AG20443 (cell line): ENCODE measurements around the gene TXNDC12.
"Not testable (repeated sequence)": the region's sequence is repeated elsewhere in the genome, so short reads cannot be mapped to it uniquely, and the experiment has no call there.

Source experiments
- DNase-seq: peaks from one replicate; pipeline ENCODE4 v3.0.0; 2012; ENCODE audit warnings: low spot score, mixed read lengths

Gene TXNDC12

DNA sequence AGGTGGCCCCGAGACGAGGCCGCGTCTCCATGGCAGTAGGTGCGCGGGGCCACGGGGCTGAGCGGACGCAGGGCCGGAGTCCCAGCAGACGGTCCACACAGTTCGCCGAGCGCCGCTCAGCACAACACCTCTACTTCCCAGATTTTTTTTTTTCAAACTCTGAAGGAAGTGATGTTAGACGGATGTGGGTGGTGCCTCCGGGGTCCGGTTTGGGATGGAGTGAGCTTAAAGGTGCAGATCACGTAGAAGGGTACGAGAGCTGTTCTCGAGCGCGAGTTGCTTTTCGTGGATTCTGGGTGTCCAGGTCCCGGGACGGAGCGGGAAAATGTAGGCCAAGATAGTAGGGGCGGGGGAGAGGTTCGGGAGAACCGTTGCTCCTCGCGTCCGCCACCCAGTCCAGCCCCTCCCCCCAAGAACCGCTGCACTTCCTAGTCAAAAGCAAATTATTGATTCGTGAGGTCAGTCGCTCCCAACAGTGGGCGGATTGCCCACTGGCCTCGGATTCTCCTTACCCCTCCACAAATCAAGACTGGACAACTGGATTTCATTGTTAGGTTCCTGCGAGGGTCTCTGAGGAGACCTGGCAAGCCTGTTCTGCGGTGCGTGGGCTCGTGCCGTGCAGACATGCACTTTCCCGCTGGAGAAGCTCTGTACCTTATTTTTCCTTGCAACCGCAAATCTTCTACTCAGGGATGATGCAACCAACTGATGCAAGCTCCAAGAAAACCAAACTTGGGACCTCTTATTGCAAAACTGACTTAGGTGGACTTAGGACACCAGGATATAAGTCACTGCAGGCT, at the start of gene TXNDC12:
TXNDC12 (minus strand) TSS at position 126 of the 800 bp plus-strand sequence; CDS start at position 31, 95 bp downstream.
- peak; percentile 93 for DNase-seq

DNA sequence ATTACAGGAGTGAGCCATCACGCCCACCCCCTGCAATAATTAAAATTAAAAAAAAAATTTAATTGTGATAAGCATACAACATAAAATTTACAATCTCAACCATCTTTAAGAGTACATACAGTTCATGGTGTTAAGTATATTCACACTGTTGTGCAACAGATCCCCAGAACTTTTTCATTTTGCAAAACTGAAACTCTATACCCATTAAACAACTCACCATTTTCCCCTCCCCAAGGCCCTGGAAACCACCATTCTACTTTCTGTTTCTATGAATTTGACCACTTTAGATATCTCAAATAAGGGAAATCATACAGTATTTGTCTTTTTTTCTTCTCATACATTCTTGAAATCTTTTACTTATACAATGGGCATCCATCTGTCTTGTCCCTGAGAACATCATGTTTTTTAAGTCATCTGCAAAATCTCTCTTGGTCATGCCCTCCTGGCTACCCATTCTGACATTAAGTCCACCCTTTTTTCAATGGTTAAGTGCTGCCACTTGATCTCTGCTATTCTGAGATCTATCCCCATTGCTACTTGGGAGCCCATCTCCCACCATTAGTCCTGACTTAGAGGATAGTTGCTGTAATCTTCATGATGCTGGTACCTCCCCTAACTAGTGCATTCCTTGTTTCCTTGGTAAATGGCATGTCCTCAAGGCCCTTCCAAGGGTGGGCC, 47.5 kb upstream of the TXNDC12 start:
- no peak for DNase-seq

DNA sequence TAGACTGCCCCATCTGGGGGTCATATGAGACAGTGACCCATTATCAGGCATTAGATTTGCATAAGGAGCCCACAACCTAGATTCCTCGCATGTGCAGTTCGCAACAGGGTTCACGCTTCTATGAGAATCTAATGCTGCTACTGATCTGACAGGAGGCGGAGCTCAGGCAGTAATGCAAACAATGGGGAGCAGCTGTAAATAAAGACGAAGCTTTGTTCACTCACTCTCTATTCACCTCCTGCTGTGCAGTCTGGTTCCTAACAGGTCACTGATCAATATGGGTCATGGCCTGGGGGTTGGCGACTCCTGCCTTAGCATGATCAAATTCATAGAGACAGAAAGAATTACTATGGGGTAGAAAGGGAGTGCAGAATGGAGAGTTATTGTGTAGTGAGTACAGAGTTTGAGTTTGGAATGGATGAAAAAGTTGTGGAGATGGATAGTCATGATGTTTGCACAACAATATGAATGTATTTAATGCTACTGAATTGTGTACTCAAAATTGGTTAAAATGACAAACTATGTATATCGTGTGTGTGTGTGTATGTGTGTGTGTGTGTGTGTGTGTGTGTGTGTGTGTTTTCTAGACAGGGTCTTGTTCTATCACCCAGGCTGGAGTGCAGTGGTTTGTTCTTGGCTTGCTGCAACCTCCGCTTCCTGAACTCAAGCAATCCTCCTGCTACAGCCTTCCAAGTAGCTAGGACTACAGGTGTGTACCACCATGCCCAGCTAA, 43.3 kb upstream of the TXNDC12 start:
- DNase-seq: no peak

DNA sequence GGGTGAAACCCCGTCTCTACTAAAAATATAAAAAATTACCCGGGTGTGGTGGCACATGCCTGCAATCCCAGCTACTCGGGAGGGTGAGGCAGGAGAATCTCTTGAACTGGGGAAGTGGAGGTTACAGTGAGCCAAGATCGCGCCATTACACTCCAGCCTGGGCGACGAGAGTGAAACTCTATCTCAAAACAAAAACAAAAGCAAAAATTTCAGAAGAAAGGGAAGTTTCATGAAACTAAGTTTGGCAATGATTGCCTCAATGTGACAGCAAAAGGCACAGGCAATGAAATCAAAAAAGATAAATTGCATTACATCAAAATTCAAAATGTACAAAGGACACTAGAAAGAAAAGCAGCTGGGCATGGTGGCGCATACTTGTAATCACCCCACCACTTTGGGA, 41.2 kb upstream of the TXNDC12 start:
- no peak for DNase-seq

DNA sequence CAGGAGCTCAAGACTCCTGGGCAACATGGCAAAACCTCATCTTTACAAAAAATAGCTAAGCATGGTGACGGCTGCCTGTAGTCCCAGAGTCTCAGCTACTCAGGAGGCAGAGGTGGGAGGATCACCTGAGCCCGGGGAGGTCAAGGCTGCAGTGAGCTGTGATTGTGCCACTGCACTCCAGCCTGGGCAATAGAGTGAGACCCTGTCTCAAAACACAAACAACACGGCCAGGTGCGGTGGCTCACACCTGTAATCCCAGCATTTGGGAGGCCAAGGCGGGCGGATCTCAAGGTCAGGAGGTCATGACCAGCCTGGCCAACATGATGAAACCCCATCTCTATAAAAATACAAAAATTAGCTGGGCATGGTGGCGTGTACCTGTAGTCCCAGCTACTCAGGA, 39.3 kb upstream of the TXNDC12 start:
- not testable (repeated sequence) for DNase-seq

DNA sequence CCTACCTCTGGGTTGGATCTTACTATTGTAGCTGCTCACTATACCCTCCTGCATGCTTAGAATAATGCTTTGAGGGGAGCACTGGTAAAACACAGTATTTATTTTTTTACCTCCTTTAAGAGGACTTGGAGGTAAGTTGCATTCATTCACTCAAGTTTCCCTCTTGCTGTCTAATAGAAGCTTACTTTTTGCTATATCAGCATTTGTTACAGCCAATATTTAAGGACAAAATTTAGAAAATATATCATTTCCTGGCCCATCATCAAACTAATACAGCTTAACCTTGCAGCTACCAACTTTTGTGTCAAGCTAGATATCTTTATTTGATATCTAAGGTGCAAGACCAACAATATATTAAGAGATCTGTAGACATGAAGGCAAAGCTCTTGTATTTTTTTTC, 32.9 kb upstream of the TXNDC12 start:
- DNase-seq: not testable (repeated sequence)

DNA sequence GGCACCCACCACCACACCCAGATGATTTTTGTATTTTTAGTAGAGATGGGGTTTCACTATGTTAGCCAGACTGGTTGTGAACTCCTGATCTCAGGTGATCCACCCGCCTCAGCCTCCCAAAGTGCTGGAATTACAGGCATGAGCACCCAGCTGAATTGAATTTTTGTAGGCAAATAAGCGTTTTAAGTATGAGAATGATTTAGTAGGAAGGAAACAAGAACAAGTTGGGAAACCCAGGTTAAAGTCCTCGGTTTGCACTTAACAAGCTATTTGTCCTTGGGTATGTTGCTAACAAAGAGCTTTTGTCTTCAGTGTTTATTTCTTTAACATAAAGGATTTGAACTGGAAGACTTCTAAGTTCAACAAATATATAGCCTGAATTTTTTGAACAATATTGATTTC, 25.0 kb upstream of the TXNDC12 start:
- DNase-seq: no peak

DNA sequence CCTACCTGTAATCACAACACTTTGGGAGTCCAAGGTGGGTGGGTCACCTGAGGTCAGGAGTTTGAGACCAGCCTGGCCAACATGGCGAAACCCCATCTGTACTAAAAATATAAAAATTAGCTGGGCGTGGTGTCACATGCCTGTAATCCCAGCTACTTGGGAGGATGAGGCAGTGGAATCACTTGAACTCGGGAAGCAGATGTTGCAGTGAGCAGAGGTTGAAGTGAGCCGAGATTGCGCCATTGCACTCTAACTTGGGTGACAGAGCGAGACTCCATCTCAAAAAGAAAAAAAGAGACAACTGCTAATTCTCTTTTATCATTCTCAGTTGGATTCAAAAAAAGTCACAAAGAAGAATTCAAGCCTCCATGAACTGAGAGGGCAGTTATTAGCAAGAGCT, 22.3 kb upstream of the TXNDC12 start:
- DNase-seq: not testable (repeated sequence)

DNA sequence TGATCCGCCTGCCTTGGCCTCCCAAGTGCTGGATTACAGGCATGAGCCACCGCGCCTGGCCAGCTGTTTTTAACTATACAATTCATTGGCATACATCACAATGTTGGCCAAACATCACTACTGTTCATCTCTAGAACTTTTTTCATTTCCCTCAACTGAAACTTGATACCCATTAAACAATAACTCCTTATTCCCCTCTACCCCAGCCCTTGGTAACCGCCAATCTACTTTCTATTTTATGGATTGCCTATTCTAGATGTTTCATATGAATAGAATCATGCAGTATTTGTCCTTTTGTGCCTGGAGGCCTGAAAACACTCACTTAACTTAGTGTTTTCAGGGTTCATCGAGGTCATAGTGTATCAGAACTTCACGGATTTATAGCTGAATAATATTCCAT, 17.3 kb upstream of the TXNDC12 start:
- no peak for DNase-seq

DNA sequence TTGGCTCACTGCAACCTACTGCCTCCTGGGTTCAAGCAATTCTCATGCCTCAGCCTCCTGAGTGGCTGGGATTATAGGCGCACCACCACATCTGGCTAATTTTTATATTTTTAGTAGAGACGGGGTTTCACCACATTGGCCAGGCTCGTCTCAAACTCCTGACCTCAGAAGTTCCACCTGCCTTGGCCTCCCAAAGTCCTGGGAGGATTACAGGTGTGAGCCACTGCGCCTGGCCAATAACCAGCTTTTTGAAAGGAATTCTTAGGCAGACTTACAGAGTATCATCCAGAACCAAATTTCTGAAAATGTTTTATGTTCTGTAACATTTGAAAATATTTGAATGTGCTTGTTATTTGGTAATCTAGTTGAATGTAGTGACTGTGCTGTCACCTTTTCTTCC, 15.7 kb upstream of the TXNDC12 start:
- no peak for DNase-seq

DNA sequence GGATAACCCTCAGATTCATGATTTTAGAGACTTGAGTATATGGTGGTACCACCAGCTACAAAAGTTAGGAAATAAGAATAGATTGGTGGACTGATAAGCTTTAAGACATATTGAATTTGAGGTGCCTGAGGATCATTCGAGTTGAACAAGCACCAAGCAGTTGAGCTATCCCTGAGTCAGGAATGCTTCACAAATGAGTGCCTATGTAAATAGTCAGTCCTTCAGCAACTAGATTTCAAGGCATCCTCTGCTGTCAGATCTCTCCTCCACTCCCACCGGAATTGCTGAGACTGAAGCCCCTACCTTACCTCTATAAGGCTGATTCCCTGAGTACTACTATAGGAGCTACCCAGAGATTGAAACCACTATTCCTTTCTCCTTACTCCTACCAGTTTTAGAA, 8.2 kb upstream of the TXNDC12 start:
- DNase-seq: no peak

DNA sequence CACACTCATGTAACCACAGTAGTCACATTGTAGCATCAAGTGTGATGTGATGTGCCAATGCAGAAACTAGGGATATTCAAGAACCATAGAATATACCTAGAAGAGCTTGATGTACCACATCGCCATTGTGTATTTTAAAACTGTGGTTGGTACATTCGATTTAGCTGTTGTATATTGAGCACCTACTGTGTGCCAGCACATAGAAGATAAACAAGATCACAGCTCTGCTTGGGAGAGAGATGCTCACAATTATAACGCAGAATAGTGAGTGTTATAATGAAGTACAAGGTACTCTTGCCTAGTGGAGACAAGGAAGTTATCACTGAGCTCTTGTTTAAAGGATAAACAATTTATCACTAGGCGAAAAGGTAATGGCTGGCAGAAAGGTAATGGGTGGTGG, 5.8 kb upstream of the TXNDC12 start:
- DNase-seq: no peak

DNA sequence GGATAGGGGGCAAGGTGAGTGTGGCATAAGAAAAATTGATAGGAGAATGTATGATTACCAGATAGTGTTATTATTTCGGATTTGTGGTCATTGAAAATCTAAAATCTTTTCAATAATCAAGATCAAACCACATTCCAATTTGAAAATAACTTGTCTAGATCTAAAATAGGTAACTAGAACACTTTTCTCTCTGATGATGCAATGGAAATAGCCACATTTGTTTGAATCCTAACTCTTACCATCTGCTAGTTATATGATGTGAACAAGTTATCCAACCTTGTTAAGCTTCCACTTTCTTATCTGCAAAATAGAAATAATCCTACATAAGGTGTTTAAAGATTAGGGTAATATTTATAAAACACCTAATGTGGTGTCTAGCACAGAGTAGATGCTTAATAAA, 4.9 kb upstream of the TXNDC12 start:
- DNase-seq: no peak

DNA sequence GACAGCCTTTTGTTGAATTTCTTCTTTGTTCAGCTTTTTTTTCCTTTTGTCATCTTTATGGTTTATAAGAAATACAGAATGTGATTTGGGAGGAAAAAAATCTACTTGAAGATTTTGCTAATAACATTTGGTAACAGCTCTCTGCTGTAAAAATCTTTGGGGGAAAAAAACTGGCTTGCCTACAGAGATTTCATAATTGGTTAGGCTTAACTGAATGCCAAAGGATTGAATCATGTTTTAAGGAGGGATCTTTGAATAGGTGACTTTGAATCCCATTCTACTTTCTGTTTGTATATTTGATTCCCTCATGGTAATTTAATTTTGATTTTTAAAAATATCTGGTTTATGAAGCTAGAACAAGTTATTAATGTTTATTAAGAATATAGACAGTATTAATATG, 4.3 kb upstream of the TXNDC12 start:
- DNase-seq: peak; percentile 61

DNA sequence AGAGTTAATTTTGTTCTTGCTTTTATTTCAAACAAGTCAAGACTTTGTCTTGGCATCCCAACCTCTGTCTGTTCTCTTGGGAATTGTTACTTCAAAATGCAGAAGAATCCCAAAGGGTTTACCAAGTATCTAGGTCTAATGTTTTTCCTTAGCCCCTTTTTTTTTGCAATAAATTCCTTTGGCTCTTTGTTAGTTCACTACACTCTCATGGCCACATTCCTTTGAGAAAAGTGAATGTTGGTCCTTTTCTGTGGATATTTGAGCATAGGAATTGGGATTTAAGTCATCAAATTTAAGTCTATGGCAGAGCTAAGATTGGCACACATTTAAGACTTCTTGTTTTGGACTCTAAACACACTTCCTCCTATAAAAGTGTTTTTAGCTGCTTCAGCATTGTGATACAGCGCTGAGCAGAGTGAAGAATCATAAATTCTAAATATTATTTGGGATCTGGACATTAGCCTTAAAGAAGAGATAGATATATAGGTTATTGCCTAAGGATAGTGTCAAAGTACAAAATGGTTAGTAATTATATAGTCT, 3.0 kb upstream of the TXNDC12 start:
- DNase-seq: peak; percentile 14

DNA sequence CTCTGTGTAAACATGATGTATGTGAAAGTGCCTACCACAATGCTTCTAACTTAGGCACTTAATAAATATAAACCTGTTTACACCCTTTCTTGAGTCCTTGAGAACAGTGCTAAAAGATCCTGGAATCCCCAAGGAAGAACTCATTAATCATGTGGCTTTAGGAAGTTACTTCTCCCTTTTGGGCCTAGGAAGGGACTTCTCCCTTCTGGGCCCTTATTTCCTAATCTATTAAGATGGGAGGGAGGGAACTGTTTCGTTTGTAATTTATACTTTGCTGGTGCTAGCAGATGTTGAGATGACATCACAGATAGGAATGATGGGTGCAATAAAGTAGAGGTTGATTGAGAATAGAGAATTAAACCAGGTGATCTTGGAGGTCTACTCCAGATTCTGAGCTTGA, 2.3 kb upstream of the TXNDC12 start:
- DNase-seq: no peak

DNA sequence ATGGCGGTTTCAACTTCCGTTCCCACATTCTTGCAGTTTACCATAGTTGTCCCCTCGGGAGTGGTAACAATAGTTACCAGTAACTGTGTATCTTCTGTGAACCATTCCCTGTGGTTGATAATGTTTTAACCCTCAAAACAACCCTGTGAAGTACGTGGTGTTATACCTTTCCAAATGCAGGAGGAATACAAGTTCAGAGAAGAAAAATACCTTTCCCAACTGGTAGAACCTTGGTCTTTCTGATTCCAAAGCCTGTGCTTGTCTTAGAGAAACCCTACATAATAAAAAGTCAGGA, 1.9 kb upstream of the TXNDC12 start:
- peak; percentile 44 for DNase-seq

DNA sequence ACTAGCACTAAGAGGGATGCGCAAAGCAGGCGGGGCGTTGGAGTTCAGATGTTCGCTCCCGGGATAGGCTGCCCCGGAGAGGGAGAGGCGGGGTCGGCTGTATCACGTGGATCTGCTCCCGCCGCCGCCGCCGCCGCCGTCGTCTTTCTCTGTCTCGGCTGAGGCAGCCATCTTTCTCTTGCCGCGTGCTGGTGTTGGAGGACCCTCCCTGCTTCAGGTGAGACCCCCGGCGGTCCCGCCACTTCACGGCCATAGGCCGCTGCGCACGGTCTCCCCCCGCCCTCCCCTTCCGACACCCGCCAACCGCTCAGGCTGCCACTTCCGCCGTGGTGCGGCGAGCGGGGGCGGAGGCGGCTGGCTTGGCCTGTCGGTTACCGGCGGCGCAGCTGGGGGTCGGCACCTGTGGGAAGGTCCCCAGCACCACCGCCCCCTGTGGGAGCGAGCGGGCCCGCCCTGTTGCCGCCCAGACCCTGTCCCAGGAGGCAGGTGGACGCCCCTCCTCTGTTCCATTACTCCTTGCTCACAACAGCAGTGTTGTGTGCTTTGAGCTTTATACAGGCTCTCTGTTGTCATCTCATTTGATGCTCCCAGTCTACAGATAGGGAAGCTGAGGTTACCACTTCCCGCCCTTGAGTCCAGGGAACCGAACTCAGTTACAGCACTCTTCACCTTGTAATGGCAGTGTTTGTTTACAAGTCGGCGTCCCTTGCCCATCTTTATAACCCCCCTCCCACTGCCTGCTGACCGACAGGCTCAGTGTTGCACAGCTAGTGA, 1.4 kb upstream of the TXNDC12 start, which contains the start of gene BTF3L4:
BTF3L4 (plus strand) TSS at position 133 of the 774 bp plus-strand sequence. CDS start 3,553 bp downstream, outside the sequence.
- peak; percentile 94 for DNase-seq

DNA sequence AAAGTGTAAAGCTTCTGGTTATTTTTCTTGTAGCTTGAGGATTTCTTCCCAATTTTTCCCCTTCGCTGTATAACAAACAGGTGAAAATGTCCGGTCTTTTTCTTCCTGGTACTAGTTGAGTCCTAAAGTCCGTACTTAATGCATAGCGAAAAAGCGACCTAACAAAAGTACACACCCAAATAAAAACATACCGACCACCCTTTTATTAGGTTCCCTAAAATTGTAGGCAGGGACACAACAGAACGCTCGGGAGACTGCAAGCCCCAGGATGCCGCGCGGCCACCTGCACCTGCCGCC, 823 bp upstream of the TXNDC12 start:
- DNase-seq: no peak

DNA sequence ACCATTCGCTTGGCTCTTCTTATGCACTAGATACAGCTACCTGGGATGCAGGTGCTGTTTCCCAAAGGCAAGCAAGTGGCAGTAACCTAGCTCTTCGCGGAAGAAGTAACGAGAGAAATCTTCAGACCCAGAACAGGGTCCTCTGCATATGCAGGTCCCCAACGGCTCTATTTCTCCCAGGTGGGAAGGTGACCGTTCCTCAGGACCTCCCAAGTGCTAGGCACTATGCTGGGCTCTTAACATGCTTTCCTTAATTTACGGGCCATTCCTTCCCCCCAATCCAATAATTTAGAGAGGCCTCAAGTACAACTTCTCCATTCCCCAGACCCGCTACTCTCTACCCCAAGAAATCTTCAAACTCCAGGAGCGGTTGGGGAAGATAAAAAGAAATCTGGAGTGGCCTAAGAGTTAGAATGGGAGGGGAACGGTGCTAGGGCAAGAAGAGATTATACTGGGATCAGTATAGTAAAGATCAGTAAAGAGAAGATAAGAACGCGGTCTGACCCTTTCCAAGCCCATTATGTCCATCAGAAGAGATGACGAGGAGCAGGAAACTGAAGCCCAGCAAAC, 410 bp downstream of the TXNDC12 start:
- no peak for DNase-seq

DNA sequence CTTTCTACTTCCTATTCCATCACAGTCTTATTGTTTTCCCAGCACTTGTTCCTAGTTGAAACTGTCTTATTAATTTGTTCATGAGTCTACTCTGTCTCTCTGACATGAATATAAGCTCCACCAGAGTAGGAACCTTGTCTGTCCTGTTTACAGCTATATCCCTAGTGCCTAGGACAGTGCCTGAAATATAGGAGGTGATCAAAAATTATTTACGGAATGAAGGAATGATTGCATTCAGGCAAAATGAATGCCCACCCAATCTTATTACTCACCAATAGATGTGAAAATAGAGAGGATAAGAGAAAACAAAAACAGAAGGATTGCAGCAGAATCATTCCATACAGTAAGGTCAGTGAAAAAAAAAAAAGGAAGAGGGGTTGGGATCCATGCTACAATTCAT, 1.1 kb downstream of the TXNDC12 start:
- no peak for DNase-seq

DNA sequence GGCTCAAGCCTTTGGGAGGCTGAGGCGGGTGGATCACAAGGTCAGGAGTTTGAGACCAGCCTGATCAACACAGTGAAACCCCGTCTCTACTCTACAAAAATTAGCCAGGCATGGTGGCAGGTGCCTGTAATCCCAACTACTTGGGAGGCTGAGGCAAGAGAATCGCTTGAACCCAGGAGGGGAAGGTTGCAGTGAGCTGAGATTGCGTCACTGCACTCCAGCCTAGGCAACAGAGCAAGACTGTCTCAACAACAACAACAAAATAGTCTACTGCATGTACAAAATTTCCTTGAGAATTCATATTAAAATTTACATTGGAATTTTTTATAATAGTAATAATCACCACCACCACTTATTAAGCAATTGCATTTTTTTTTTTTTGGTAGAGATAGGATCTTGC, 5.7 kb downstream of the TXNDC12 start:
- DNase-seq: not testable (repeated sequence)
